CMK (cell line): ENCODE results near the gene PROC.

Source experiments
- DNase-seq: peaks from one replicate; pipeline ENCODE4 v3.0.0-alpha.2; 2010; ENCODE audit warnings: low read depth

The PROC gene

GRCh38 chr2:127414638-127415592 lies 3.3 kb upstream of the PROC start:
- DNase-seq: no peak

- no peak for DNase-seq
Observed at GRCh38 chr2:127415593-127416505, 2.4 kb upstream of the PROC start.

DNA sequence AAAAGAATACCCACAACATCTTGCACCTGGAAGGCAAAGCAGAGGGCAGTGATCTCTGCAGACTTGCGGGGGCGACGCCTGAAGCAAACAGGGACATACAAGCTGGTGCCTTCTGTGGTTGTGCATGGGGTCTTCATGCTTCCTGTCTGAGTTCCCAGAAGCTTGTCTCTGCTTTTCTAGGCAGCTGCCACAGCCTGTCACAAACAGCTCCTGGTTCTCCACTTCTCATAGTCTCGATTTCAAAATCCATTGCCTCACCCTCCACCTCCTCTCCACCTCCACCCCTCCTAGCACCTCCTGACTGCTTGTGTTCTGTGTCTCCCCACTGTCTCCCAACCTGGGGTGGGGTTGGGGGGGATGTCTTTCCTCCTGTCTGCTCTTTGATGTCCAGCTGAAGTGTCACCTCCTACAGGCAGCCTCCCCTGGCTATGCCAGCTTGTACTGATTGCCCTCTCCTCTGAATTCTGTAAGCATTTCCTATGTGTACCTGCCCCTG lies 1.7 kb upstream of the PROC start:
- DNase-seq: no peak

DNA sequence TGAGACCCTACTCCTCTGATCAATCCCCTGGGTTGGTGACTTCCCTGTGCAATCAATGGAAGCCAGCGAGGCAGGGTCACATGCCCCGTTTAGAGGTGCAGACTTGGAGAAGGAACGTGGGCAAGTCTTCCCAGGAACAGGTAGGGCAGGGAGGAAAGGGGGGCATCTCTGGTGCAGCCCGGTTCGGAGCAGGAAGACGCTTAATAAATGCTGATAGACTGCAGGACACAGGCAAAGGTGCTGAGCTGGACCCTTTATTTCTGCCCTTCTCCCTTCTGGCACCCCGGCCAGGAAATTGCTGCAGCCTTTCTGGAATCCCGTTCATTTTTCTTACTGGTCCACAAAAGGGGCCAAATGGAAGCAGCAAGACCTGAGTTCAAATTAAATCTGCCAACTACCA lies 821 bp upstream of the PROC start:
- no peak for DNase-seq

- DNase-seq: no peak
Observed at GRCh38 chr2:127419112-127419430, 844 bp downstream of the PROC start.

DNA sequence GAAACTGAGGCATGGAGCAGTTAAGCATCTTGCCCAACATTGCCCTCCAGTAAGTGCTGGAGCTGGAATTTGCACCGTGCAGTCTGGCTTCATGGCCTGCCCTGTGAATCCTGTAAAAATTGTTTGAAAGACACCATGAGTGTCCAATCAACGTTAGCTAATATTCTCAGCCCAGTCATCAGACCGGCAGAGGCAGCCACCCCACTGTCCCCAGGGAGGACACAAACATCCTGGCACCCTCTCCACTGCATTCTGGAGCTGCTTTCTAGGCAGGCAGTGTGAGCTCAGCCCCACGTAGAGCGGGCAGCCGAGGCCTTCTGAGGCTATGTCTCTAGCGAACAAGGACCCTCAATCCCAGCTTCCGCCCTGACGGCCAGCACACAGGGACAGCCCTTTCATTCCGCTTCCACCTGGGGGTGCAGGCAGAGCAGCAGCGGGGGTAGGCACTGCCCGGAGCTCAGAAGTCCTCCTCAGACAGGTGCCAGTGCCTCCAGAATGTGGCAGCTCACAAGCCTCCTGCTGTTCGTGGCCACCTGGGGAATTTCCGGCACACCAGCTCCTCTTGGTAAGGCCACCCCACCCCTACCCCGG lies 1.3 kb downstream of the PROC start:
- no peak for DNase-seq

- DNase-seq: no peak
Observed at GRCh38 chr2:127420039-127420864, 2.0 kb downstream of the PROC start.

- DNase-seq: no peak
Observed at GRCh38 chr2:127421116-127421800, 3.0 kb downstream of the PROC start.

DNA sequence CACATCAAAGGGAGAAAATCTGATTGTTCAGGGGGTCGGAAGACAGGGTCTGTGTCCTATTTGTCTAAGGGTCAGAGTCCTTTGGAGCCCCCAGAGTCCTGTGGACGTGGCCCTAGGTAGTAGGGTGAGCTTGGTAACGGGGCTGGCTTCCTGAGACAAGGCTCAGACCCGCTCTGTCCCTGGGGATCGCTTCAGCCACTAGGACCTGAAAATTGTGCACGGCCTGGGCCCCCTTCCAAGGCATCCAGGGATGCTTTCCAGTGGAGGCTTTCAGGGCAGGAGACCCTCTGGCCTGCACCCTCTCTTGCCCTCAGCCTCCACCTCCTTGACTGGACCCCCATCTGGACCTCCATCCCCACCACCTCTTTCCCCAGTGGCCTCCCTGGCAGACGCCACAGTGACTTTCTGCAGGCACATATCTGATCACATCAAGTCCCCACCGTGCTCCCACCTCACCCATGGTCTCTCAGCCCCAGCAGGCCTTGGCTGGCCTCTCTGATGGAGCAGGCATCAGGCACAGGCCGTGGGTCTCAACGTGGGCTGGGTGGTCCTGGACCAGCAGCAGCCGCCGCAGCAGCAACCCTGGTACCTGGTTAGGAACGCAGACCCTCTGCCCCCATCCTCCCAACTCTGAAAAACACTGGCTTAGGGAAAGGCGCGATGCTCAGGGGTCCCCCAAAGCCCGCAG lies 3.8 kb downstream of the PROC start:
- no peak for DNase-seq

GRCh38 chr2:127422559-127423477 lies 4.6 kb downstream of the PROC start:
- no peak for DNase-seq

- DNase-seq: no peak
Observed at GRCh38 chr2:127423478-127423843, 5.2 kb downstream of the PROC start.

- no peak for DNase-seq
Observed at GRCh38 chr2:127423880-127424279, 5.7 kb downstream of the PROC start.

- no peak for DNase-seq
Observed at GRCh38 chr2:127424598-127425520, 6.6 kb downstream of the PROC start.

- no peak for DNase-seq
Observed at GRCh38 chr2:127425540-127426490, 7.6 kb downstream of the PROC start.

- DNase-seq: no peak
Observed at GRCh38 chr2:127426501-127427354, 8.5 kb downstream of the PROC start.
